Colonic mucosa (tissue), 4 donors: ENCODE measurements around the gene RNF144A. TPM values are rescaled to one million over a fixed set of nuclear protein-coding genes. Genes with fewer than 3 reads are reported as not detected.

Experiments
- DNase-seq: peaks from one replicate; pipeline ENCODE4 v3.0.0-alpha.2; 2020
- H3K27ac ChIP-seq: fragments of 200-600 bp; one replicate; pipeline ENCODE4 v1.8.0; 2021
- H3K27me3 ChIP-seq: fragments of 200-600 bp; one replicate; pipeline ENCODE4 v1.8.0; 2021
- H3K36me3 ChIP-seq: fragments of 200-600 bp; one replicate; pipeline ENCODE4 v1.8.0; 2021
- H3K4me1 ChIP-seq: fragments of 200-600 bp; one replicate; pipeline ENCODE4 v1.8.0; 2021; ENCODE audit warnings: mild to moderate bottlenecking
- H3K4me3 ChIP-seq: fragments of 200-600 bp; one replicate; pipeline ENCODE4 v1.8.0; 2021
- H3K9ac ChIP-seq, 2 donors: one replicate each; pipeline ENCODE4 v1.7.0; 2013; ENCODE audit warnings: control low read depth in 2 of 2, low read depth in 2 of 2, low read length in 2 of 2
- H3K9me3 ChIP-seq: fragments of 200-600 bp; one replicate; pipeline ENCODE4 v1.8.0; 2021
- intact Hi-C: fragments of 100-400 bp; cut with DNase I; formaldehyde crosslinking; loops from one replicate; pipeline ENCODE4 v1.14.1; 2022
- total RNA-seq, 2 donors: library from RNA; stranded (reverse); fragmentation: NEBNext Ultra II Directional in 1 of 2; extraction: Animal tissue kit (Norgen Biotek cat#: 25700) in 1 of 2; gene quantifications; one replicate each; pipeline ENCODE4 v1.2.1, GENCODE V29; 2021
- TF ChIP-seq, protein P1 (sequence below): fragments of 200-600 bp; IDR thresholded peaks from one replicate; pipeline ENCODE4 v1.8.0; 2022; ENCODE audit warnings: antibody characterized with exemption, mild to moderate bottlenecking
- donor health status: healthy.
- donor health status: DM: no; HTN: no; CAD: no.
- donor health status: DM: no; HTN: no; CAD: no.

RNF144A gene
- total RNA-seq, 2 donors from 2014 or later: 13.9 to 22.6 TPM

DNA sequence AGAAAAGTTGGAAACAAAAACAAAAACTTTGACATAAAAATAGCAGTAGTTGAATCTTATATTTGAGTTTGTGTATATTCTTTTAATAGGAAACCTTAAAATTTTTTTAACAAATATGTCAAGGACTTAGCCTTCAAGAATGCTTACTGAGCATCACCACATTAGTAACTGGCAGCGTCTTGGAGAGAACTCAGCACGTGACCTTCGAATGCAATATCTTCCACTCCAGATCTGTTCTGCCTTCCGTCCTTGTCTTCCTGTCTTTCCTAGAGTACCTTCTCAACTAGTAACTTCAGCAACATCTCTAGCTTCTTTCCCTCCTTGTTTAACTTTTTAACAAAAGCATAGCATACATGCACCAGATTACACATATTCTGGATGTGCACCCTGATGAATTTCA lies 38.7 kb upstream of the RNF144A start:
- H3K4me1 ChIP-seq: no peaks in the 10 kb centered on the region
- H3K9me3 ChIP-seq: no peaks in the 10 kb centered on the region
- TF ChIP-seq, protein P1, sequence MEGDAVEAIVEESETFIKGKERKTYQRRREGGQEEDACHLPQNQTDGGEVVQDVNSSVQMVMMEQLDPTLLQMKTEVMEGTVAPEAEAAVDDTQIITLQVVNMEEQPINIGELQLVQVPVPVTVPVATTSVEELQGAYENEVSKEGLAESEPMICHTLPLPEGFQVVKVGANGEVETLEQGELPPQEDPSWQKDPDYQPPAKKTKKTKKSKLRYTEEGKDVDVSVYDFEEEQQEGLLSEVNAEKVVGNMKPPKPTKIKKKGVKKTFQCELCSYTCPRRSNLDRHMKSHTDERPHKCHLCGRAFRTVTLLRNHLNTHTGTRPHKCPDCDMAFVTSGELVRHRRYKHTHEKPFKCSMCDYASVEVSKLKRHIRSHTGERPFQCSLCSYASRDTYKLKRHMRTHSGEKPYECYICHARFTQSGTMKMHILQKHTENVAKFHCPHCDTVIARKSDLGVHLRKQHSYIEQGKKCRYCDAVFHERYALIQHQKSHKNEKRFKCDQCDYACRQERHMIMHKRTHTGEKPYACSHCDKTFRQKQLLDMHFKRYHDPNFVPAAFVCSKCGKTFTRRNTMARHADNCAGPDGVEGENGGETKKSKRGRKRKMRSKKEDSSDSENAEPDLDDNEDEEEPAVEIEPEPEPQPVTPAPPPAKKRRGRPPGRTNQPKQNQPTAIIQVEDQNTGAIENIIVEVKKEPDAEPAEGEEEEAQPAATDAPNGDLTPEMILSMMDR: no peak
- no peak overlapping the region for H3K9ac ChIP-seq
- no peaks in the 10 kb centered on the region for H3K36me3 ChIP-seq
- intact Hi-C loops: no loop called here
- DNase-seq: no peak
- no peaks in the 10 kb centered on the region for H3K27me3 ChIP-seq
- H3K27ac ChIP-seq: no peak overlapping the region
- no peak overlapping the region for H3K4me3 ChIP-seq

DNA sequence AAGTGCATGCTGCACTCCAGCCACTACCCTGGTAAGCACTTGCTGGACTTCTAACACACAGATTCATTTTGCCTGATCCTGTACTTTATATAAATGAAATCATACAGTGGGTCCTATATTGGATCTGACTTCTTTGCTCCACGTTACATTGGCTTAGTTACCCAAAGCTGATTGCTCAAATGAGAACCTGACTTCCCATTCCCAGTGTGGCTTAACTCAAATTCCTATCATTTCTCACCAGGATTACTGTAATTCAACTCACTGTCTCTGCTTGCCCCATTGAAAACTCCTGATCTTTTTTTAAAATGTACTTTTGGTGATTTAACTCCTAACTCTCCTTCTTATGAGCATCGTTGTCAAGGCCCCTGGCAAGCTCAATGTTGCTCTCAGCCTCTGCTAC lies 38.2 kb upstream of the RNF144A start:
- Histone ChIP-seq H3K27ac (no peak overlapping the region), H3K9me3 (no peaks in the 10 kb centered on the region), H3K4me3 (no peak overlapping the region), H3K36me3 (no peaks in the 10 kb centered on the region), H3K4me1 (no peaks in the 10 kb centered on the region), H3K9ac (no peak overlapping the region), H3K27me3 (no peaks in the 10 kb centered on the region)
- intact Hi-C loops: no loop called here
- TF ChIP-seq, protein P1: no peak
- no peak for DNase-seq

DNA sequence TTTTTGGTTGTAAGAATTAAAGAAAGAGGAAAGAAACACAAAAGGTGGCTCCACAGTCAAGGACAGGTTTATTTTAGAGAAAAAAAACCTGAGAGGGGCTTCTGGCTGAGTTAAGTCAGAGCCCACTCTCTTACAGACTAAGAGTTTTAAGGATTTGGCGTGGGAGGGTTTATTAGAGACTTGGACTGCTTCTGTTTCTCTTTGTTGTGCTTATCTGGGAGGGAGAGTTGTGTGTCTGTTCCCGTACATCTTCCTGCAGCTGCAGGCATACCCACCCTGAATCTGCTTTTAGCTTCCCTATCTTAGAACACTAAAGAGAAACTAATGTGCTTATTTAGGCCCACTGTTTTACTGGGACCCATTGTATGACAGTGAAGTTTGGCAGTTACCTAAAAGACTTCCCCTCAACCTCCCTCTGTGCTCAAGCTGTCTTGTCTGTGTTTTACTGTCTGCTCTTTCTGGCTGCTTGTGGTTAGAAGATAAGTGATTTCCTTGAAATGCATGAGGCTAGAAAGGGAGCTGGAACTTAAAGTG lies 36.9 kb upstream of the RNF144A start:
- no peak overlapping the region for H3K9ac ChIP-seq
- H3K4me1 ChIP-seq: no peaks in the 10 kb centered on the region
- no peaks in the 10 kb centered on the region for H3K9me3 ChIP-seq
- intact Hi-C loops: no loop called here
- no peaks in the 10 kb centered on the region for H3K27me3 ChIP-seq
- TF ChIP-seq, protein P1: no peak
- H3K4me3 ChIP-seq: no peak overlapping the region
- no peaks in the 10 kb centered on the region for H3K36me3 ChIP-seq
- DNase-seq: no peak
- no peak overlapping the region for H3K27ac ChIP-seq

DNA sequence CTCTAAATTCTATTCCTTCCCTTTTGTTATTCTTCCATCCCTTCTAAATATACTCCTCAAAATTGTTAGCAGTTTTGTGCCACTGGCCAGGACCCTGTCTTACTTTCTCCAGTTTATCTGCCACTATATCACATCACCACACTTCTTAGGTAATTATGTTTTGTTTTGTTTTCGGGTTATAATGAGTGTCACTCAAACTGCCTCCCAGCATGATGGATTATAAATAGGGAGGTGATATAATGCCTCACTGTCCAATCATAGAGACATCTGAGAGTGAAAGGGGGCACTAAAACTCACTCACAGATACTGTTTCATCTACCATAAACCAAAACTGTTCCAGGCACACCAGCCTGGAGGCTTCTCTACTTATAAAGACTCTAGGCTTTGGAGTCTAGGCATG lies 36.2 kb upstream of the RNF144A start:
- H3K27ac ChIP-seq: no peak overlapping the region
- no peak for DNase-seq
- intact Hi-C loops: no loop called here

DNA sequence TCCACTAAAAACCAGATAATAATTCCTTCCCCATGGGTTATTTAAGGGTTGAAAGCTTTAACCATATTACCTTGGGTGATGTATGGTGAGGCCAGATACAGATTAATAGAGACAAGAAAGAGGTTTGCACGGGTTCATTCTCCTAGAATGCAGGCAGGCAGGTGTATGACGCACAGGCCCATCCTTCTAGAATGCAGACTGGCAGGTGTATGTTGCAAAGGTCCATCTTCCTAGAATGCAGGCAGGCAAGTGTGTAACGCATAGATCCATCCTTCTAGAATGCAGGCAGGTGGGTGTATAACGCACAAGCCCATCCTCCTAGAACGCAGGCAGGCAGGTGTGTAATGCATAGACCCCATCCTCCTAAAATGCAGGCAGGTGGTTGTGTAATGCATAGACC lies 35.7 kb upstream of the RNF144A start:
- H3K27ac ChIP-seq: no peak overlapping the region

More for the DNA sequence above, 36.2 kb upstream of the RNF144A start:
- H3K4me1 ChIP-seq: no peaks in the 10 kb centered on the region
- H3K4me3 ChIP-seq: no peak overlapping the region
- no peak overlapping the region for H3K9ac ChIP-seq
- no peaks in the 10 kb centered on the region for H3K36me3 ChIP-seq
- no peaks in the 10 kb centered on the region for H3K27me3 ChIP-seq
- TF ChIP-seq, protein P1: no peak
- no peaks in the 10 kb centered on the region for H3K9me3 ChIP-seq

More for the DNA sequence above, 35.7 kb upstream of the RNF144A start:
- no peaks in the 10 kb centered on the region for H3K9me3 ChIP-seq
- intact Hi-C loops: no loop called here
- H3K4me3 ChIP-seq: no peak overlapping the region
- H3K4me1 ChIP-seq: no peaks in the 10 kb centered on the region
- TF ChIP-seq, protein P1: no peak
- DNase-seq: no peak
- H3K27me3 ChIP-seq: no peaks in the 10 kb centered on the region
- no peak overlapping the region for H3K9ac ChIP-seq
- H3K36me3 ChIP-seq: no peaks in the 10 kb centered on the region
